H9 (cell line): ENCODE data around the gene CACNA1I. TPM values are rescaled to one million over a fixed set of nuclear protein-coding genes. Genes with fewer than 3 reads are reported as not detected.

Experiments used
- DNase-seq: peaks from one replicate; pipeline ENCODE4 v3.0.0-alpha.2; 2017
- H2AFZ ChIP-seq: one replicate; pipeline ENCODE4 v1.6.1; 2013; ENCODE audit warnings: mild to moderate bottlenecking, low read length, control low read depth, moderate library complexity
- H2AK5ac ChIP-seq: 2 replicates; pipeline ENCODE4 v1.6.1; 2013; ENCODE audit warnings: low read length, control low read depth, mixed read lengths; ENCODE audit not compliant: insufficient read length
- H2BK120ac ChIP-seq: one replicate; pipeline ENCODE4 v1.6.1; 2013; ENCODE audit warnings: low read depth, mild to moderate bottlenecking, low read length, control low read depth, inconsistent platforms; ENCODE audit not compliant: poor library complexity, severe bottlenecking
- H2BK12ac ChIP-seq: 2 replicates; pipeline ENCODE4 v1.6.1; 2013; ENCODE audit warnings: low read length, control low read depth, mixed read lengths, low read depth; ENCODE audit not compliant: insufficient read length
- H2BK15ac ChIP-seq: 2 replicates; pipeline ENCODE4 v1.6.1; 2013; ENCODE audit warnings: low read depth, low read length, control low read depth
- H2BK20ac ChIP-seq: one replicate; pipeline ENCODE4 v1.6.1; 2013; ENCODE audit warnings: low read depth, mild to moderate bottlenecking, low read length, control low read depth, inconsistent platforms; ENCODE audit not compliant: poor library complexity, severe bottlenecking
- H2BK5ac ChIP-seq: 2 replicates; pipeline ENCODE4 v1.6.1; 2013; ENCODE audit warnings: low read length, control low read depth, mixed read lengths; ENCODE audit not compliant: insufficient read length
- H3K14ac ChIP-seq: 2 replicates; pipeline ENCODE4 v1.6.1; 2013; ENCODE audit warnings: low read length, control low read depth; ENCODE audit not compliant: insufficient read depth
- H3K18ac ChIP-seq: 2 replicates; pipeline ENCODE4 v1.6.1; 2013; ENCODE audit warnings: low read depth, mild to moderate bottlenecking, mixed read lengths, low read length, control low read depth; ENCODE audit not compliant: insufficient read length
- H3K23ac ChIP-seq: 2 replicates; pipeline ENCODE4 v1.6.1; 2013; ENCODE audit warnings: low read length, control low read depth, mixed read lengths, low read depth; ENCODE audit not compliant: insufficient read length
- H3K23me2 ChIP-seq: 2 replicates; pipeline ENCODE4 v1.6.1; 2013; ENCODE audit warnings: low read depth, mild to moderate bottlenecking, mixed read lengths, low read length, control low read depth; ENCODE audit not compliant: insufficient read length, poor library complexity, severe bottlenecking
- H3K27ac ChIP-seq: 2 replicates; pipeline ENCODE4 v1.5.1; 2013; ENCODE audit warnings: low read length, control low read depth, mixed read lengths, low read depth; ENCODE audit not compliant: insufficient read length
- H3K27me3 ChIP-seq: 2 replicates; pipeline ENCODE4 v1.6.1; 2013; ENCODE audit warnings: low read length, control low read depth, inconsistent platforms; ENCODE audit not compliant: insufficient read depth
- H3K4ac ChIP-seq: 2 replicates; pipeline ENCODE4 v1.6.1; 2013; ENCODE audit warnings: low read depth, mild to moderate bottlenecking, control low read depth, inconsistent platforms, low read length, moderate library complexity
- H3K4me1 ChIP-seq: 2 replicates; pipeline ENCODE4 v1.6.1; 2013; ENCODE audit warnings: low read length, control low read depth, inconsistent platforms; ENCODE audit not compliant: insufficient read depth
- H3K4me2 ChIP-seq: 2 replicates; pipeline ENCODE4 v1.6.1; 2013; ENCODE audit warnings: low read length, control low read depth, mixed read lengths; ENCODE audit not compliant: insufficient read length, insufficient read depth
- H3K56ac ChIP-seq: 2 replicates; pipeline ENCODE4 v1.6.1; 2013; ENCODE audit warnings: low read depth, mild to moderate bottlenecking, mixed read lengths, low read length, control low read depth; ENCODE audit not compliant: insufficient read length
- H3K79me1 ChIP-seq: 2 replicates; pipeline ENCODE4 v1.6.1; 2013; ENCODE audit warnings: low read depth, mild to moderate bottlenecking, moderate library complexity, low read length, control low read depth, inconsistent platforms; ENCODE audit not compliant: insufficient read depth, poor library complexity, severe bottlenecking
- H3K79me2 ChIP-seq: 2 replicates; pipeline ENCODE4 v1.6.1; 2013; ENCODE audit warnings: low read length, control low read depth, inconsistent platforms; ENCODE audit not compliant: insufficient read depth
- H3K9ac ChIP-seq: 2 replicates; pipeline ENCODE4 v1.6.1; 2013; ENCODE audit warnings: low read length, control low read depth, mixed read lengths; ENCODE audit not compliant: insufficient read length; ENCODE audit errors: extremely low read depth
- H3K9me3 ChIP-seq: one replicate; pipeline ENCODE4 v1.6.1; 2013; ENCODE audit warnings: low read depth, low read length, inconsistent platforms; ENCODE audit not compliant: control insufficient read depth
- H3T11ph ChIP-seq: one replicate; pipeline ENCODE4 v1.6.1; 2013; ENCODE audit warnings: mild to moderate bottlenecking, low read length, control low read depth, inconsistent platforms
- H4K20me1 ChIP-seq: one replicate; pipeline ENCODE4 v1.6.1; 2013; ENCODE audit not compliant: control insufficient read depth, insufficient read length, insufficient read depth
- H4K5ac ChIP-seq: 2 replicates; pipeline ENCODE4 v1.6.1; 2013; ENCODE audit warnings: low read depth, mild to moderate bottlenecking, mixed read lengths, low read length, control low read depth; ENCODE audit not compliant: insufficient read length
- H4K8ac ChIP-seq: replicated peaks from 2 replicates; pipeline ENCODE4 v1.6.1; 2013; ENCODE audit warnings: low read length, control low read depth, mixed read lengths, low read depth; ENCODE audit not compliant: insufficient read length
- H4K91ac ChIP-seq: 2 replicates; pipeline ENCODE4 v1.6.1; 2013; ENCODE audit warnings: low read depth, mild to moderate bottlenecking, moderate library complexity, mixed read lengths, low read length, control low read depth; ENCODE audit not compliant: insufficient read length
- H3K27ac Mint-ChIP-seq, 3 experiments: 2 replicates in 2 of 3; 3 replicates in 1 of 3; pipeline ENCODE4 v1.8.0; 2020 to 2021; ENCODE audit warnings: mixed read lengths in 3 of 3, mild to moderate bottlenecking in 1 of 3, moderate library complexity in 1 of 3
- H3K27me3 Mint-ChIP-seq: 2 replicates; pipeline ENCODE4 v1.8.0; 2021; ENCODE audit warnings: low read depth, mild to moderate bottlenecking, moderate library complexity, mixed read lengths
- H3K36me3 Mint-ChIP-seq, 3 experiments: 2 replicates in 2 of 3; 3 replicates in 1 of 3; pipeline ENCODE4 v1.8.0; 2020 to 2021; ENCODE audit warnings: low read depth in 3 of 3, mixed read lengths in 3 of 3; ENCODE audit not compliant: insufficient read depth in 1 of 3
- H3K4me1 Mint-ChIP-seq, 2 experiments: 2 replicates each; pipeline ENCODE4 v1.8.0; 2020; ENCODE audit warnings: mixed read lengths in 2 of 2
- H3K4me3 Mint-ChIP-seq, 2 experiments: 2 replicates in 1 of 2; 3 replicates in 1 of 2; pipeline ENCODE4 v1.8.0; 2020 to 2021; ENCODE audit warnings: mild to moderate bottlenecking in 2 of 2, mixed read lengths in 2 of 2, moderate library complexity in 1 of 2
- H3K9me3 Mint-ChIP-seq, 2 experiments: 2 replicates in 1 of 2; 3 replicates in 1 of 2; pipeline ENCODE4 v1.8.0; 2020; ENCODE audit warnings: mild to moderate bottlenecking in 2 of 2, mixed read lengths in 2 of 2, moderate library complexity in 1 of 2
- WGBS: extraction: QIAGEN DNeasy Blood & Tissue Kit; methylation state at CpG from one replicate; pipeline ENCODE4 v1.1.7; 2013; ENCODE audit warnings: missing lambda C conversion rate, low lambda C conversion rate, mixed read lengths; ENCODE audit not compliant: insufficient read length; ENCODE audit errors: extremely low coverage; 5-methylcytosine and 5-hydroxymethylcytosine counted together
- total RNA-seq: library from RNA; stranded (reverse); gene quantifications from 2 replicates; pipeline ENCODE4 v1.2.1, GENCODE V29; 2021
- TF ChIP-seq, protein P1 (sequence below): fragments of 200-600 bp; sonication (generic); conservative IDR thresholded peaks from 3 replicates; pipeline ENCODE4 v1.8.0; 2021; ENCODE audit warnings: antibody characterized with exemption, mild to moderate bottlenecking

CACNA1I gene
- total RNA-seq, 1 experiment from 2014 or later = 0.50 TPM

DNA sequence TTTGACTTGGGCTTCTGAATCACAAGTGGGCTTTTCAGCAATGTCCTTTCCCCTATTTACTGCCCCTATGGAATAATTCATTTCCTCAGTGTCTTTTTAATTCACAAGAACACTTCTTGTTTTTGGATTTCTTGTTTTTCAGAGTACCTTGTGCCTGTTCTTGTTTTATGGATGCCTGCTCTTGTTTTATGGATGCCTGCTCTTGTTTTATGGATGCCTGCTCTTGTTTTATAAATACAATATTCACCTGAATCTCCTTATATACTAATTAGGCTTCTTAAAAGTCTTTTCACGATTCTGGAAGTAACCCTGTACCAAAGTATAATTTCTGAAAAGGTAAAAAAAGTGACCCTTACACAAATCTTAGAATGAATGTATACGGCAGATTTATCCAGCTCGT, 32.8 kb downstream of the CACNA1I start:
- no peak overlapping the region for H3K27ac Mint-ChIP-seq
- no peak overlapping the region for H2BK5ac ChIP-seq

More for the DNA sequence above, 32.8 kb downstream of the CACNA1I start:
- Histone ChIP-seq H2BK12ac (no peak overlapping the region), H2BK15ac (no peak overlapping the region), H3K27me3 (no peaks in the 10 kb centered on the region), H4K5ac (no peak overlapping the region), H3K27ac (no peak overlapping the region), H3K9ac (no peak overlapping the region), H3K4ac (no peak overlapping the region), H3K79me1 (no peaks in the 10 kb centered on the region), H3T11ph (no peak overlapping the region), H3K4me2 (no peak overlapping the region), H3K56ac (no peak overlapping the region), H3K79me2 (no peaks in the 10 kb centered on the region), H2AK5ac (no peak overlapping the region), H2BK120ac (no peak overlapping the region), H2AFZ (no peak overlapping the region), H3K23ac (no peak overlapping the region), H3K18ac (no peak overlapping the region), H4K8ac (no peak overlapping the region), H4K20me1 (no peaks in the 10 kb centered on the region), H3K4me1 (no peaks in the 10 kb centered on the region), H3K9me3 (no peaks in the 10 kb centered on the region), H2BK20ac (no peak overlapping the region), H3K14ac (no peak overlapping the region), H4K91ac (no peak overlapping the region), H3K23me2 (no peaks in the 10 kb centered on the region)
- Mint-ChIP-seq H3K4me3 (no peak overlapping the region), H3K4me1 (peaks cover 2 to 13% of the 10 kb centered on the region in 2 experiments), H3K27me3 (peaks cover 43% of the 10 kb centered on the region), H3K9me3 (peaks cover 8 to 14% of the 10 kb centered on the region in 2 experiments; a peak in 4 of 5 replicates), H3K36me3 (peaks cover 0 to 5% (median 0%) of the 10 kb centered on the region in 3 experiments; a peak in 1 of 7 replicates)
- no CpG with 5 or more reads among the region's 3 CpGs for WGBS
- DNase-seq = no peak
- TF ChIP-seq, protein P1, sequence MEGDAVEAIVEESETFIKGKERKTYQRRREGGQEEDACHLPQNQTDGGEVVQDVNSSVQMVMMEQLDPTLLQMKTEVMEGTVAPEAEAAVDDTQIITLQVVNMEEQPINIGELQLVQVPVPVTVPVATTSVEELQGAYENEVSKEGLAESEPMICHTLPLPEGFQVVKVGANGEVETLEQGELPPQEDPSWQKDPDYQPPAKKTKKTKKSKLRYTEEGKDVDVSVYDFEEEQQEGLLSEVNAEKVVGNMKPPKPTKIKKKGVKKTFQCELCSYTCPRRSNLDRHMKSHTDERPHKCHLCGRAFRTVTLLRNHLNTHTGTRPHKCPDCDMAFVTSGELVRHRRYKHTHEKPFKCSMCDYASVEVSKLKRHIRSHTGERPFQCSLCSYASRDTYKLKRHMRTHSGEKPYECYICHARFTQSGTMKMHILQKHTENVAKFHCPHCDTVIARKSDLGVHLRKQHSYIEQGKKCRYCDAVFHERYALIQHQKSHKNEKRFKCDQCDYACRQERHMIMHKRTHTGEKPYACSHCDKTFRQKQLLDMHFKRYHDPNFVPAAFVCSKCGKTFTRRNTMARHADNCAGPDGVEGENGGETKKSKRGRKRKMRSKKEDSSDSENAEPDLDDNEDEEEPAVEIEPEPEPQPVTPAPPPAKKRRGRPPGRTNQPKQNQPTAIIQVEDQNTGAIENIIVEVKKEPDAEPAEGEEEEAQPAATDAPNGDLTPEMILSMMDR = no peak
